ENCODE data around the gene TMEM132D.
"Not testable (repeated sequence)": the region's sequence is repeated elsewhere in the genome, so short reads cannot be mapped to it uniquely, and the experiment has no call there.

Gene TMEM132D

DNA sequence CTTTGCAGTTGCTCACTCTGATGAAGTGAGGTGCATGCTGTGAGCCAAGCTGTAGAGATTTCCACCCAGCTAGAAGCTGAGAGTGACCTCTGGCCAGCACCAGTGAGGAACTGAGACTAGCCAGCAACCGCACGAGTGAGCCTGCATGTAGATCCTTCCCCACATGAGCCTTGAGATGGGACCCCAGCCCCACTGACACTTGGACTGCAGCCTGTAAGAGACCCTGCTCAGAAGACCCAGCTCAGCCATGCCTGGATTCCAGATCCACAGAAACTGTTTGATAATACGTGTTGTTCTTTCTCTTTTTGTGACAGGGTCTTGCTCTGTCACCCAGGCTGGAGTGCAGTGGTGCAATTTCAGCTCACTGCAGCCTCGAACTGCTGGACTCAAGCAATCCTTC is 821.4 kb downstream of the TMEM132D start:
- no peak for DNase-seq

GRCh38 chr12:129081755-129082250 is 822.0 kb downstream of the TMEM132D start:
- no peak for DNase-seq

DNA sequence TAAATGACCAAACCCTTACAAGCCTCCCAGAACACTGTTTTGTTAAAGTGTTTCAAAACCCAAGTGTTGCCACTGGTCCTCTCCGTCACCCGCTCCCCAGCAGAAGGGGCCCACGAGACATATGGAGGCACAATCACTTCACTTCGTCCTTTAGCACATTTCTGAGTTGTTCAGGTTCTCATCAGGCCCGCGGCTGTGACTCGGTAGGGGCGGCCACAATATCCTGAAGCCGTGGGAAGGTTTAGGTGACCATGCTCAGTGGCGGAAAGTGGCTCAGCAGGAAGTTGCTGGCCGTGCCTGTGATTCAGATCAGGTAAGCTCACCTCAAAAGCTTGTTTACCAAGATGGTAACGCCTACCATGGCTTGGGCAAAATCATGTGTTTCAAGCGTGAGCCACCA is 823.0 kb downstream of the TMEM132D start:
- DNase-seq, result no peak

GRCh38 chr12:129080391-129080790 is 823.4 kb downstream of the TMEM132D start:
- DNase-seq, result no peak

DNA sequence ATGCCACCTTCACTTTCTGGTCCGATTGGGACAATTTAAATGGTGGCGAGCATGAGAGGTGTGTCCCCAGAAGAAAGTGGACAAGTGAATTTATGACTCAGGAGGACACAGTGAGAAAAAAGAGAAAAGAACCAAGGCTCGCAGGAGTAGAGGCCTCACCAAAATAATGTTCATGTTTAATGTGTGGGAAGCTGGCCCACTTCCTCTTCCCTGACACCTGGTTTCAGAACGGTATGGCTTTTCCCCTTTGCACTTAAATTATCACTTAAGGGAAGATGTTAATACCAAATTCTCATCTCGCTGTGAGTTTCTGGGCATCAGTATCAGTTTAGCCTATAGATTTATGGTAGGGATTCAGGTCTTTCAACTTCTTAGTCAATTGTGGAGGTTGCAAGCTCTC is 824.1 kb downstream of the TMEM132D start:
- DNase-seq, result no peak

DNA sequence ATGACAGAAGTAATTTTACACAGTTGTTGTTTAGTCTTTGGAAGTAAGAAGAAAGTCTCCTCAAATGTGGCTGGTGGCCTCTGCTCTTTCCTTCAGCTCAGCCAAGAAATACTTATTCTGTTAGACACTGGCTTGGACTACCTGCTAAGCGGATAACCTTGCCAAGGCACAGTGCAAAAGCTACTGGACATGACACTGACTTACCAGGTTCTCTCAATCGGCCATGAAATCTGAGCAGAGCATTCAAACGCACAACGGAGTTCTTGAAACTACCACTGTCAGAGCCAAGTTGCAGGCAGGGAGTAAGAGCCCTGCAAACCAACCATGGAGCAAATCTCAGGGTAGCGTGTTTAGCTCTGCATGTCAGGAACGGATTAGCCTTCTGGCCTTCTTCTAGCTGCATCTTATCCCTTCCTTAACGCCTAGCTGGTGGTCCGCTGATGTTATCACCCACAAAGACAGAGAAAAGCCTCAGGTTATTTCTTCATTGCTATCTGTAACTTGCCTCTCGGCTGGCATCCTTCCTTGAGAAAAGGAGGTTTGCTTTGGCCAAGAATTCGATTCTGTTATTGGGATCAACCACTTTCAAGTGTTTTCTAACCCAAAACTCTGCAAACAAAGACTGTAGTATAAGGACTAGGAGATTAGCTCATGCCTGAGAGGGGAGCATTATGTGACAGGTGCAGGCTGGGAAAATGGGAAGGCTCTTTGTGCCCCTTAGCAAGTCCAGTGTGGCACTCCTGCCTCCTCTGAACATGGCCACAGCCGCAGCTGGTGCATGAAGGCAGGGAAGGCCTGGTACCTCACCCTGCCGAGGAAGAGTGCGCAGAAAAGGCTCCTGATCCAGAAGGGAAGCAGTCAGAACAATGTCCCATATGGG is 827.1 kb downstream of the TMEM132D start:
- no peak for DNase-seq

GRCh38 chr12:129075460-129076208 is 828.2 kb downstream of the TMEM132D start:
- DNase-seq, result no peak

GRCh38 chr12:129074379-129074778 is 829.4 kb downstream of the TMEM132D start:
- DNase-seq, result no peak

DNA sequence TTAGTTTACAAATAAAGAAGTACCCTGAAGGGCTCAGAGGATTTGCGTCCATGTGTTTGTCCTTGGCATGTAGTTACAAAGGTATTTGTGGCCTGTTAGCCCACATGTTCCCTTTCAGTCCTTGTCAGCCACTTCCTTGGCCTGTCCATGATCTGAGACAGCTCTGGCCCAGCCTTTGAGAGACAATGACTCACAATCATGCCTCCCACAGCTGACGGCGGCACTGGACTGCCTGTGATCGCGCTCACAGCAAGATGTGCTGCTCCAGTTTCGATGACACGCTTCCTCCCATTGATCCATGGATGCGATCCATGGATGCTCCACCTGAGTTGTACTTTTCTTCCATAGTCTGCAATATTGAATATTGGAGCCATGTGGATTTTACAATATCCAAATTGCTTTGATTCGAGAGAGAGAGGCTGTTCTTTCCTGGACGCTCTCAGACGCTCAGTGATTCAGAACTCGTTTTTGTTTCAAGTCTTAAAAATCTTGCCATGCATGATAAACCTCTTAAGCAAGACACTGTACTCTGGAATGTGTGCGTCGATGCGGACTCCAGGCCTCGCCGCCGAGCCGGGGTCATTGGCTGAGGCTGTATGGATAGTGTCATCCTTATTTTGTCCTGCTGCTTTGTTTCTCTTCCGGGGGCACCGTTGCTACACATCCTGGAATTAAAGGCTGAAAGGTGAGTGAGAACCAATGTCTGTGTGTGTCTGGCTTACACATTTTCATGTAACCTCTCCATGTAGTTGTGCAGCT is 830.5 kb downstream of the TMEM132D start:
- no peak for DNase-seq

GRCh38 chr12:129071362-129071761 is 832.5 kb downstream of the TMEM132D start:
- no peak for DNase-seq

DNA sequence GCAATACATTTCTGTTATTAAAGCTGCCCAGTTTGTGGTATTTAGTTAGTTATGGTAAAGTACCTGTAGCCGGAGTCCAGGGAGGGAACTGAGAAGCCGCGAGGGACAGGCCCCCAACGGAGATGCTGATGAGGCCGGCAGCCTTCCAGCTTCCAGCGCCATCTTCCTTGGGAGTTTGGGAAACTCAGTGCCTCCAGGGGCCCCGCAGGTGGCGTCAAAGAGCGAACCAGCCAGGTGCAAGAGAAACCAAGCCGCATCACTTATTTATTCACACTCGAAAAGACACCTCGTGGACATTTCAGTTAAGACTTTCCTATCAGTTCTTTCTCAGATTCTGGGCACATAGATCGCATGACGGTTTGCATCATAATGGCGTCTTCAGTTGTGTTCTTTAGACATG is 833.9 kb downstream of the TMEM132D start:
- no peak for DNase-seq

DNA sequence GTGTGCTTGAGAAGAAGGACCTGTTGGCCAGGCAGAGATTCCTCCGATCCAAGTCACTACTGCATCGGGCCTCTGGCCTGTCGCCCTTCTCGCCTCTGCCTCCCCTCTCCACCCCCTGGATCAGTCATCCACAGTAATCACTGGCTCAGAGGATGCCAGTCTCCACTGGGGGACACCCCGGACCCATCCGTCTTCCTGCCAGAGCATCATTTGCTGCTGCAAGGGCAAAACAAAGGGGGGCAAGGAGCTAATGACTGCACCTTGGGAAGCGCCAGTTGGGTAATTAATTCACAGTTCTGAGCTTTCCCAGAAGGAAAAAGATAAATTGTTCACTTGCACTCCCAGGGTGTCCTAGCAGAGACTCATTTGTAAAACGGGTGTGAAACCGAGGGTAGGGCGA is 835.1 kb downstream of the TMEM132D start:
- DNase-seq, result no peak

DNA sequence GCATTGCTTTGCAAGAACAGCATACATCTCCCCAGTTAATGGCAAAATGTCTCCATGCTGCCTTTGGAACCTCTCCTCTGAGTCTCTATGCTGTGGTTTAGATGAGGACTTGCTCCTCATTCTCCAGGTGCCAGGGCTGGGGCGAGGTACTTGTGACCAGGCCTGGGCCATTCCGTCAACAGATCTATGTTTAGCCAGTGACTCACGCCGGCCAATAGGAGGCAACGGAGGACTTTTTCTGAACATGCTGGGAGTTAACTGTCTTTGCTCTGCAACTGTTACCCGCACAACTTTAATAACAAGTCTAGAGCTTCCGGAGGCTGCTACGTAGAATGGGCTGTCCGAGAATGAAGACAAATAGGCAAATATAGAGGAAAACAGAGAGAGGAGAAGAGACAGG is 836.3 kb downstream of the TMEM132D start:
- DNase-seq, result no peak

- no peak for DNase-seq
These were observed 839.5 kb downstream of the TMEM132D start for GRCh38 chr12:129064209-129064855.

- no peak for DNase-seq
These were observed 840.2 kb downstream of the TMEM132D start for GRCh38 chr12:129063600-129063999.

DNA sequence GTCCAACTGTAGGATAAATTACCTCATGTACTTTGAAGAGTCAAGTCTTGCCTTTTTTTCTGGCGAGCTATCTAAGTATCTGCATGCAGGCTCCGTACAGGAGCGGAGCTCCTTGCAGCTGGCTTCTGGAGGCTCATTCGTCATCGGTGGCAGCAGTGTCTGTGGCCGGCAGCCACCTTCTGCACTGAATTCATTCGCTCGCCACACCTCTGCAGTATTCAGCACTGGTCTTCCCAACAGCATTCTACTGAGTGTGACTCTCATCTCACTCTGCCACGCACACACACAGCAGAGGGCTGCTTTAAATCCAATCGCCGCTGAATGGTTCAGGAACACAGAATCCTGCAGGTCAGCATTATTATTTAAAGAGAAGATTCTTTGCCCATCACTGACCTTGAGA is 850.6 kb downstream of the TMEM132D start:
- no peak for DNase-seq

GRCh38 chr12:129052373-129052772 is 851.5 kb downstream of the TMEM132D start:
- no peak for DNase-seq

GRCh38 chr12:129049917-129050316 is 853.9 kb downstream of the TMEM132D start:
- DNase-seq, result no peak

GRCh38 chr12:129043334-129043733 is 860.5 kb downstream of the TMEM132D start:
- DNase-seq, result not testable (repeated sequence)

- no peak for DNase-seq
These were observed 867.7 kb downstream of the TMEM132D start for GRCh38 chr12:129036135-129036534.

DNA sequence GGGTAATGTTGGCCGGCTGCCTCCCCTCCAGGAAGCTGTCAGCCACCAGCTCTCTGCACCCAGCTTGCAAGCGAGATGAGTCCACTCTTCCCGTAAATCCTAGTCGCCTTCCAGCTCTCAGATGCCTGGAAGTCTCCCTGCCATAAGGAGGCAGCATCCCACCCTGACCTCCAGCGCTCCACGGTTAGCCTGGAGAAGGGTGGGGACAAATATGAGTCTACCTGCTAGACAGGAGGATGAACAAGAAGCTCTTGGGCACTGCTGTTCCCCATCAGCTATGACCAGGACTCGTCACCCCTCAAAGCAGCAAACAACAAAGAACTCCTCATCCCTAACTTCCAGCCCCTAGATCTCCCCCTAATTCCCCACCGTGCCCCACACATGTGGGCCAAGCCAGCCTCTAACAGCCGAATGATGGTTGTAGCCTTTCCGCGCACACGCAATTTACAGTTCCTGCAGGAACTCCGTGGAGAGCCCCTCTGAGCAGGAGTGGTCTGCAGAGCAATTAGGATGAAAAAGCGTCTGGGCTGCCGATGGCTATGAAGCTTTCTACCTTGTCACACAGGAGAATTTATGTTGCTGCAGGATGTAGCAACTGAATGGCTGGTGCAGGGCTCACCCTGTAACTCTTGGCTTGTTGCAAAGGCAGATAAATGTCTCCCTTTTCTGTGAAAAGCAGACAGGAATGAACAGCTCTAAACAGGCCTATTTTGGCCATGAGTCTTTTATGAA is 869.1 kb downstream of the TMEM132D start:
- DNase-seq, result no peak

- no peak for DNase-seq
These were observed 875.0 kb downstream of the TMEM132D start for GRCh38 chr12:129028844-129029243.

All from cerebellar nuclear complex (tissue), 1 donor.